Stimulated activated CD4-positive, alpha-beta T cell treated with anti-CD3 and anti-CD28 coated beads, Interleukin-12 subunit alpha, Interleukin-12 subunit beta, amount 100 ng/mL, for 48 hours (primary cell): ENCODE measurements around the gene STUB1.

Experiments
- DNase-seq, 3 donors: peaks; one replicate each; pipeline ENCODE4 v3.0.0-alpha.2; 2020; ENCODE audit warnings: low read depth in 2 of 3, low spot score in 1 of 3

The STUB1 gene

GRCh38 chr16:643050-643368 is 37.2 kb upstream of the STUB1 start:
- DNase-seq = no peak

GRCh38 chr16:644556-644955 is 35.7 kb upstream of the STUB1 start:
- no peak for DNase-seq

- DNase-seq = no peak
Measured at GRCh38 chr16:645852-646678, 34.1 kb upstream of the STUB1 start.

- DNase-seq = no peak
Measured at GRCh38 chr16:646679-647172, 33.5 kb upstream of the STUB1 start.

GRCh38 chr16:647173-647902 is 32.9 kb upstream of the STUB1 start:
- DNase-seq = no peak

- DNase-seq = peak in 1 of 3 donors; percentile 59
Measured at GRCh38 chr16:648071-648780, 32.0 kb upstream of the STUB1 start.

GRCh38 chr16:648781-649589 is 31.2 kb upstream of the STUB1 start, which contains the start of gene WDR90:
Gene WDR90, plus strand, starts transcription at chr16:649365. Its CDS starts 52 bp downstream, at chr16:649417.
- DNase-seq = peak; percentile 83 to 95 (median 86)

GRCh38 chr16:649631-650030 is 30.6 kb upstream of the STUB1 start:
- no peak for DNase-seq

GRCh38 chr16:651844-652243 is 28.4 kb upstream of the STUB1 start:
- DNase-seq = no peak

- no peak for DNase-seq
Measured at GRCh38 chr16:652454-653305, 27.5 kb upstream of the STUB1 start.

- no peak for DNase-seq
Measured at GRCh38 chr16:654034-654433, 26.2 kb upstream of the STUB1 start.

- DNase-seq = no peak
Measured at GRCh38 chr16:657487-657886, 22.7 kb upstream of the STUB1 start.

GRCh38 chr16:658679-659571 is 21.3 kb upstream of the STUB1 start:
- DNase-seq = no peak

GRCh38 chr16:659618-660017 is 20.6 kb upstream of the STUB1 start:
- no peak for DNase-seq

GRCh38 chr16:660132-660458 is 20.1 kb upstream of the STUB1 start:
- no peak for DNase-seq

- peak in 1 of 3 donors; percentile 62 for DNase-seq
Measured at GRCh38 chr16:660459-661183, 19.6 kb upstream of the STUB1 start.

- no peak for DNase-seq
Measured at GRCh38 chr16:661184-661821, 18.9 kb upstream of the STUB1 start.

GRCh38 chr16:662095-662494 is 18.1 kb upstream of the STUB1 start:
- DNase-seq = no peak
